ENCODE measurements around the gene BPIFB3.

The BPIFB3 gene

DNA sequence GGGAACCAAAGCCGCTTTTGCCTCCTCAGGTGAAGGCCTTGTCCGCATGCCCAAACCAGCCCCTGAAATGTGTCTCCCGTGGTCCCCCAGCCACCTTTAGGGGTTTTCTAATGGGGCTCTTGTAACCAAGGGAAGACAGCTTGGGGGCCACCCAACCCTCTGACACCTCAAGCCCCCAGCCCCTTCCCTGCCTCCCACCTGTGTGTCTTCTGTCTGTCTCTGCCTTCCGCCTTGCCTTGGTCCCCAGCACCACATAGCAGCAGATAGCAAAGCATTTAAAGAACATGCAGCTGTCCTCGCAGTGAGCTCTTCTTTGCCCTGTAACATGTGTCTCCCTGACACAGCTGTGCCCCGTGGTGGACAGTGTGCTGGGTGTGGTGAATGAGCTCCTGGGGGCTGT lies 9.6 kb downstream of the BPIFB3 start:
- no peak for DNase-seq (ENCODE audit: low read depth)

DNA sequence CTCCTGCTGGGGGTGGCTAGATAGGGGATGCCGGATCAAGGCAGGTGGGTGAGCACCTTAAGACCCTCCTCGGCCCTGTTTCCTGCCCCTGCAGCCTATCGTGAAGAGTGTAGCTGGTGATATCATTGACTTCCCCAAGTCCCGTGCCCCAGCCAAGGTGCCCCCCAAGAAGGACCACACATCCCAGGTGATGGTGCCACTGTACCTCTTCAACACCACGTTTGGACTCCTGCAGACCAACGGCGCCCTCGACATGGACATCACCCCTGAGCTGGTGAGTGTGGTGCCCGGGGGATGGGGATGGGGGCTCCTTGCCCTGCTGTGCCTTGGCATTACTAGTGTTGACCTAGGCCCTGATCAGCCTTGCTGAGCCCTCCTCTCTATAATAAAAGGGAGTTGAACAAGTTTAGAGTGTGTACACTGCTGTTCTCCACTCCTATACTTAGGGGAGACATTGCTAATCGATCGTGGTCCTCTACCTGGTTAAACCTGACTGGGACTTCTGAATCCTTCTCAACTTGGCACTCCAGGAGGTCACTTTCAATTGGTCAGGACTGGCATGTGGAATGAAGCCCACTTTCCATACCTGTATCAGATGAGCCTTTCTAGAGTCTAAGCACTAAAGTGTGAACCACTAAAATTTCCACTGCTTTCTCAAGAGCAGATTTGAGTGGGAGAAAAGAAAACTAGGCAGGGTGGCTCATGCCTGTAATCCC lies 11.0 kb downstream of the BPIFB3 start:
- DNase-seq (ENCODE audit: low read depth), result no peak

DNA sequence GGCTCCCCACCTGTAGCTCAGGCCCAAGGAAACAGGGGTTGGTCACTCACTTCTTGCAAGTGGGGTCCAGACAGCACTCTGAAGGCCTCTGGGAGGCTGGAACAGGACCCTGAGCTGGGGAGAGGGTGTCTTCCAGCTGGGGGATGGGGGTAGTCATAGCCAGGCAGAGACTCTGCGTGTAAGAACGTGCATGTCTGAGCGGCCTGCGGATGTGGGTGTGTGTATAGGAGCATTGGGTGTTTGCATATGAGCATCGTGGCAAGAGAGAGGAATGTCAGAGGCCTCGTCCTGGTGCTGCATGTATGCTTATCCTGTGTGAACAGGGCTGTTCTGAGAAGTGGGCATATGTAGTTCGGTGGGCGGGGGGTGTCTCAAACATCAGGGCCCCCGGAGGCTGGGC lies 12.1 kb downstream of the BPIFB3 start:
- DNase-seq (ENCODE audit: low read depth), result no peak

DNA sequence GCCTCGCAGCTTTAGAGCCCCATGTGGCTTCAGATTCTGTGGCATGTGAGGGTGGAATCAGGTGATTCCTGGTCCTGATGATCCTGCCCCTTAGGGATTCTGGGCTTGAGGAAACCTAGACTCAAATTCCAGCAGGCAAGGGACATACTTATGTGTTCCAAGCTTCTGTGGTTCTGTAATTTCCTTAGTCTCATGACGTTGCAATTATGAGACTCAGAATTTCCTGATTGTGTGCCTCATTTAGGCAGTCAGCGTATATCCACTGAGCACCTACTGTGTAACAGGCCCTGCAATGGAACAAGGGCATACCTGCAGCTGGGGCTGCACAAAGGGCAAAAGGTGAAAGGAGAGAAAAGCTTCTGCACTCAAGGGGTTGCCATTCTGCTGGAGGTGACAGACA lies 14.1 kb downstream of the BPIFB3 start:
- DNase-seq (ENCODE audit: low read depth), result no peak

GRCh38 chr20:33068251-33068939 lies 14.7 kb downstream of the BPIFB3 start:
- no peak for DNase-seq (ENCODE audit: low read depth)

GRCh38 chr20:33069673-33070072 lies 16.0 kb downstream of the BPIFB3 start:
- DNase-seq (ENCODE audit: low read depth), result no peak

DNA sequence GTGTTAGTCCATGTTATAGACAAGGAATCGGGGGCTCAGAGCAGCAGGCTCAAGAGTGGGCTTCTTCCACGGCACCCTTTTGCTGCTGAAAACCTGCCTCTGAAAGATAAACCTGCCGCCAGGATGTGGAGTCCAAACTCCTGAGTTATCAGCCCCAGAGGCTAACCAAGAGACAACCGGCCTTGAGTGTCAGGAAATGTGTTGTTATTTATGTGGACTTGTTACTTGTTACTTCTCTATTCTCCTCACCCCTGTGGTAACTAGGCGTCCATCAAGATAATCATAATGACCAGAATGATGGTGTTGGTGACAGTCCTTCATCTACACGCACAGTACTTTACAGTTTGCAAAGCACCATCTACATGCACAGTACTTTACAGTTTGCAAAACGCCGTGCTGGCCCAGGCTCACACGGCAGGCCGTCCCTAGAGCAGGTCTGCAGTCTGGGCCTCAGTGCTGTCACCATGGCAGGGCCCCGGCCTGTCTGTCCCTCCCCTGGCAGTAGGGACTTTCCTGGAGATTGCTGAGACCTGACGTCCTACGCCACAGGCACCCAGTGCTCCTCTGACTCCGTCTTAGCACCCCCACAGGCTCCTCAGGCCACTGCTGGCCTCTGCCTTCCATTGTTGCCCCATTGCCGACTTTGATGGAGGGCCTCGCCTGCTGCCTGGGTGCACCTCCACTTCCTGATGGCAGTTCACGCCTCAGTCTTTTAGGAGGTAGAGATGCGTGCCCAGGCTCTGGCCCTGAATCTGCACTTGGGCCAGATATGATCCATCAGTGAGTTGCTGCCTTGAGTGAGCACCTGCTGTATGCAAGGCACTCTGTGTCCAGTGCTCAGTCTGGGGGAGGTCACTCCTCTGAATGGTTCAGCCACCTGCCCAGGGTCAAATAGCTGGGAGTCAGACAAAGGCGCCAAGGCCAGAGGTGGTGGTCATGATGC lies 16.7 kb downstream of the BPIFB3 start:
- DNase-seq (ENCODE audit: low read depth), result no peak

GRCh38 chr20:33071198-33071597 lies 17.5 kb downstream of the BPIFB3 start:
- DNase-seq (ENCODE audit: low read depth), result no peak

GRCh38 chr20:33072362-33072761 lies 18.7 kb downstream of the BPIFB3 start:
- no peak for DNase-seq (ENCODE audit: low read depth)

DNA sequence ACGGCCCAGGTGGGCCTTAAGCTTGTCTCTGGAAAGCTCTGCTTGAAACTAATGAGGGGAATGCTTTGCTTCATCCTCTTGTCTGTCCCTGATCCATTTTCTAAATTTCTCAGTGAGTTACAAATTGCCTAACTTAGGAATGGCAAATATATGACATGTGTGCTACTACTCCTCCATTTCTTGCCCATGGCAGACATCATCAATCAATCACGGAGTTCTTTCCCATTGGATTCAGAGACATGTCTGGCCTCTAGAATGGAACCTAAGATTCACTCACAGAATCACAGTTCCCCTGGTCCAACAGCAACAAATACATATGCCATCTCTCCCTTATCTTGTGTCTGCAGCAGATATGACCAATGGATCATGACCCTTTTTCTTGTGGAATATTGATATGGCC lies 19.1 kb downstream of the BPIFB3 start:
- DNase-seq (ENCODE audit: low read depth), result no peak

GRCh38 chr20:33074675-33075074 lies 21.0 kb downstream of the BPIFB3 start:
- DNase-seq (ENCODE audit: low read depth), result no peak

DNA sequence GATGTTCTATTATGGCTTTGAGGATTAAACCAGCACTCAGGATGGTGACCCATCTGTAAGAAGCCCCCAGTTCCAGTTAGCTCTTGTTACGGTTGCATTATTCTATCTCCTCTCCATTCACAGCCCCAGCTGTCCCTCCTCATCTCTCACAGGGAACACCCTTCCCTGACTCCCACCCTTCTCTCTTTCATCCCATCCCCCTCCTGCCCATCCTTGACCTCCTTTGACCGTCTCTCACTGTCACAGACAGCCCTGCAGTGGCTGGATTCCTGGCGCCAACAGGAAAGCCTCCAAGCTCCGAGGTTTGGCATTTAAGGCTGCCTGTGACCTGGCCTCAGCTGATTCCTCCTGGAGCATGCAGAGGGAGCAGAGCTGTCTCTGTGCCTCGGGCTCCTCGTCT lies 21.6 kb downstream of the BPIFB3 start:
- no peak for DNase-seq (ENCODE audit: low read depth)

GRCh38 chr20:33076662-33077372 lies 23.1 kb downstream of the BPIFB3 start:
- no peak for DNase-seq (ENCODE audit: low read depth)

GRCh38 chr20:33079259-33079658 lies 25.6 kb downstream of the BPIFB3 start, which contains the start of gene BPIFB4:
TSS of gene BPIFB4 (plus strand) at chr20:33079643. CDS start at chr20:33081527, 1,884 bp downstream.
- DNase-seq (ENCODE audit: low read depth), result no peak

DNA sequence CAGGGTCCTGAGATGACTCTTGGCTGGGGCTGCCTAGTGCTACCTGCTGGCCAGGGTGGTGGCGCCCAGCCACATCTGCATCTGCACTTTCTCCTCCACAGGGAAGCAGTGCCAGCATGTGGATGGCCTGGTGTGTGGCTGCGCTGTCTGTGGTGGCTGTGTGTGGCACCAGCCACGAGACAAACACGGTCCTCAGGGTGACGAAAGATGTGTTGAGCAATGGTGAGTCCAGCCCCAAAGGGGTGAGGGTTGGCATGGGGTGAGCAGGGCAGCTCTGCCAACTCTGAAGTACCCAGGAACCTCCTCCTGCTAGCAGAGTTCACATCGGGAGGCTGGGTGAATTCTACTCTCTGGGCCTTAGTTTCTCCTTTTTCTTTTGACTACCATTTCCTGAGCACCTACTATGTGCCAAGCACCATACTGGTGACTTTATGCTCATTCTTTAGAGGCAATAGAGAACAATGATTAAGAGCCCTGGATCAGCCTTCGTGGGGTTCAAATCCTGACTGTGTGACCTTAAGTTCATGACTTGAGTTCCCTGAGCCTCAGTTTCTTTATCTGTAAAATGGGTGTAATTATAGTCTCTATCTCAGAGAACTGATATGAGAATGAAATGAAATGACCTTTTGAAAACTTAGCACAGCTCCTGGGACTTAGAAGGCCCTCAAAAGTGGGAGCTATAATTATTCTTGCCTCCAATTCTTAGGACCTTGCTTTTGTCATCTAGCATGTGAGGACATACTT lies 27.9 kb downstream of the BPIFB3 start:
- DNase-seq (ENCODE audit: low read depth), result no peak

- no peak for DNase-seq (ENCODE audit: low read depth)
These were observed 28.8 kb downstream of the BPIFB3 start for GRCh38 chr20:33082546-33082945.

DNA sequence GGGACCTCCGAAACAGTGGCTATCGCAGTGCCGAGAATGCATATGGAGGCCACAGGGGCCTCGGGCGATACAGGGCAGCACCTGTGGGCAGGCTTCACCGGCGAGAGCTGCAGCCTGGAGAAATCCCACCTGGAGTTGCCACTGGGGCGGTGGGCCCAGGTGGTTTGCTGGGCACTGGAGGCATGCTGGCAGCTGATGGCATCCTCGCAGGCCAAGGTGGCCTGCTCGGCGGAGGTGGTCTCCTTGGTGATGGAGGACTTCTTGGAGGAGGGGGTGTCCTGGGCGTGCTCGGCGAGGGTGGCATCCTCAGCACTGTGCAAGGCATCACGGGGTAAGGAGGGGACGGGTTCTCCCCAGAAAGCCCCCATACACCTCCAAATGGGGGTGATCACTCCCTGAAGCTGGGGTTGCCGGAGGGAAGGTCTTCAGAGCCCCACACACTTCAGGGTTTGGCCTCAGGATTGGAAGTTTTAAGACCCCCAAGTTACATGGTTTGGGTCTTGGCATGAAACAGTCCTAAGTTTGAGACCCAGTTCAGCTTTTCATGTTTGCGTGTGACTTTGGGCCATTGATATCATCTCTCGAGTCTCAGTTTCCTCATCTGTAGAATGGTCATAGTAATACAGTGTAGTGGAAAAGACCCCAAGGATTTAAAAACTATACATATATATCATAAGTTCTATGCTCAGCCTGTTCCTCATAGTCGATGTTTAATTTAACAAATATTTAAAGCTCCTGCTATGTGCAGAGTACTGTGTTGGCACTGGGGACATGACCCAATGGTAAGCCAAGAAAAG lies 30.0 kb downstream of the BPIFB3 start:
- no peak for DNase-seq (ENCODE audit: low read depth)

GRCh38 chr20:33084722-33085121 lies 31.0 kb downstream of the BPIFB3 start:
- DNase-seq (ENCODE audit: low read depth), result no peak

GRCh38 chr20:33086052-33086722 lies 32.5 kb downstream of the BPIFB3 start:
- DNase-seq (ENCODE audit: low read depth), result no peak

DNA sequence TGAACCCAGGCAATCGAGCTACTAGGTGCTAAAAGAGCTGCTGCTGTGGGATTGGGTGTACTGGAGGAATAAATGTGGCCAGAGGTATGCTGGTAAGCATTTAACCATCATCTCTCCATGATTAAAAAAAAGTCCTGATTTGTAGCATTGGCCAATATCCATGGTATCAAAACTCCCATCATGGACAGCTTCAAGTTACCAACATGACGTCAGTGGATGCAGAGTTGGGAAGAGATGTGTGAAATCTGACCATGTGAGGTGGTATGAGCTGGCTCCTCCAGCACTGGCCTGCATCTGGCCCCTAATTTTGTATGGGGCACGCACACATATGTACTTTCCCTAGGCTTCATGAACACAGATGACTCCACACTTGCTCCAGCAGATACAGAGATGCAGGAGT lies 37.4 kb downstream of the BPIFB3 start:
- DNase-seq (ENCODE audit: low read depth), result no peak

Data from activated T-cell treated with anti-CD3 and anti-CD28 coated beads for 1 hour (primary cell).